Measurements from ENCODE around the gene AP4S1.

The AP4S1 gene

GRCh38 chr14:31137214-31137889, 111.9 kb downstream of the AP4S1 start:
- DNase-seq (ENCODE audit: low read depth in 3 of 3): no peak

GRCh38 chr14:31138301-31138700, 112.9 kb downstream of the AP4S1 start:
- DNase-seq (ENCODE audit: low read depth in 3 of 3): no peak

GRCh38 chr14:31139301-31139847, 113.9 kb downstream of the AP4S1 start:
- no peak for DNase-seq (ENCODE audit: low read depth in 3 of 3)

GRCh38 chr14:31142455-31143087, 117.1 kb downstream of the AP4S1 start:
- no peak for DNase-seq (ENCODE audit: low read depth in 3 of 3)
